ENCODE measurements around the gene DSG1.
"Not testable (repeated sequence)": the region's sequence is repeated elsewhere in the genome, so short reads cannot be mapped to it uniquely, and the experiment has no call there.

DSG1 gene

DNA sequence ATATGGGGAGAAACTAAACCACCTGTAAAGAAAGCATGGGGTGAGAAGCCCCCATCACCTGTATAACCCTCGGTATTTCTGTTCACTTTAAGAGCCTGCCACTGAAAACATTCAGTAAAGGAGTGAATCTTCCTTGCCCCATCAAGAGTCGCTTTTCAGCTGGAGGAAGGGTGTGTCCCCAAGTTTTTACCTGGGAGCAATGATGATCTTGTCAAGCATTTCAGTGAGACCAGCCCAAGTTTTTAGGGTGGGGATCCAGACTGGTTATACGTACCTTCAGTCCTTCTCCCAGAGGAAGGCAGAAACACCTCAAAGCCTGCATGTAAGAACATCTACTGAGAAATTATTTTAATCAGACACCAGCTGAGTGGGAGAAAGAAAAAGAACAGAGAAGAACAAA, at the start of gene DSG1:
DSG1 (plus strand) TSS at position 301 of the 400 bp plus-strand sequence. CDS start 141 bp downstream, outside the sequence.
- H3K9me3 Mint-ChIP-seq, result no peaks in the 10 kb centered on the region
- no peak for DNase-seq (ENCODE audit: low spot score in 2 of 2)
- H3K4me1 Mint-ChIP-seq, result no peaks in the 10 kb centered on the region
- no peaks in the 10 kb centered on the region for H3K27me3 Mint-ChIP-seq
- H3K36me3 Mint-ChIP-seq, result no peaks in the 10 kb centered on the region
- H3K27ac Mint-ChIP-seq, result no peak within 1 kb of the TSS
- no peak for ATAC-seq (ENCODE audit: low read depth)
- H3K4me3 Mint-ChIP-seq, result no peak within 1 kb of the TSS

DNA sequence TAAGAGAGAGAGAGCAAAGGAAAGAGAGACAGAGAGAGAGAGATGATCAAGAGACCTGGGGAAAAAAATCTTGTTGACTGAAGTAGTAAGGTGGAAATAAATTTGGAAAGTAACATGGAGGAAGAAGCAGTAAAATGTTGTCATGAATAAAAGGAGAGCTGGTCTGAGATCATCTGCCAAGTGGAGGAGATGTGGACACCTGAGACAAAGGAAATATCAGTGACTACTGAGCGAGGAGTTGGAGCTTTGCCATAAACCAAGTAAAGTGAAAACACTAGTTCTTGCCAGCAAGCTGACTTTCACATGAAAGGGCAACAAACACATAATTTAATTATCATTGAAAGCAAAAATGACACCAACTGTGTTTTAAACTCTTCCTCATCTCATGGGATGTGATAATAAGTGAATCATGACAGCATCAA, 49.0 kb upstream of the DSG1 start:
- no peak for ATAC-seq (ENCODE audit: low read depth)
- Mint-ChIP-seq H3K36me3 (no peaks in the 10 kb centered on the region), H3K9me3 (peaks cover 2% of the 10 kb centered on the region), H3K4me1 (no peaks in the 10 kb centered on the region), H3K27me3 (no peaks in the 10 kb centered on the region), H3K27ac (no peak overlapping the region), H3K4me3 (no peak overlapping the region)
- DNase-seq (ENCODE audit: low spot score in 2 of 2), result no peak

- ATAC-seq (ENCODE audit: low read depth) (no peak), DNase-seq (ENCODE audit: low spot score in 2 of 2) (no peak)
- H3K27me3 Mint-ChIP-seq, result no peaks in the 10 kb centered on the region
- H3K36me3 Mint-ChIP-seq, result no peaks in the 10 kb centered on the region
- peaks cover 2% of the 10 kb centered on the region for H3K9me3 Mint-ChIP-seq
- no peak overlapping the region for H3K4me3 Mint-ChIP-seq
- no peak overlapping the region for H3K27ac Mint-ChIP-seq
- no peaks in the 10 kb centered on the region for H3K4me1 Mint-ChIP-seq
Observed at GRCh38 chr18:31269566-31269965, 48.4 kb upstream of the DSG1 start.

GRCh38 chr18:31270578-31270977, 47.4 kb upstream of the DSG1 start:
- no peaks in the 10 kb centered on the region for H3K27me3 Mint-ChIP-seq
- H3K4me1 Mint-ChIP-seq, result no peaks in the 10 kb centered on the region
- H3K27ac Mint-ChIP-seq, result no peak overlapping the region
- no peaks in the 10 kb centered on the region for H3K36me3 Mint-ChIP-seq
- ATAC-seq (ENCODE audit: low read depth), result no peak
- peaks cover 2% of the 10 kb centered on the region for H3K9me3 Mint-ChIP-seq
- no peak overlapping the region for H3K4me3 Mint-ChIP-seq
- DNase-seq (ENCODE audit: low spot score in 2 of 2), result no peak

GRCh38 chr18:31273812-31274527, 44.0 kb upstream of the DSG1 start:
- Mint-ChIP-seq H3K4me1 (no peaks in the 10 kb centered on the region), H3K9me3 (peaks cover 2% of the 10 kb centered on the region), H3K27me3 (no peaks in the 10 kb centered on the region), H3K36me3 (no peaks in the 10 kb centered on the region), H3K4me3 (no peak overlapping the region), H3K27ac (no peak overlapping the region)
- DNase-seq (ENCODE audit: low spot score in 2 of 2) (no peak), ATAC-seq (ENCODE audit: low read depth) (no peak)

DNA sequence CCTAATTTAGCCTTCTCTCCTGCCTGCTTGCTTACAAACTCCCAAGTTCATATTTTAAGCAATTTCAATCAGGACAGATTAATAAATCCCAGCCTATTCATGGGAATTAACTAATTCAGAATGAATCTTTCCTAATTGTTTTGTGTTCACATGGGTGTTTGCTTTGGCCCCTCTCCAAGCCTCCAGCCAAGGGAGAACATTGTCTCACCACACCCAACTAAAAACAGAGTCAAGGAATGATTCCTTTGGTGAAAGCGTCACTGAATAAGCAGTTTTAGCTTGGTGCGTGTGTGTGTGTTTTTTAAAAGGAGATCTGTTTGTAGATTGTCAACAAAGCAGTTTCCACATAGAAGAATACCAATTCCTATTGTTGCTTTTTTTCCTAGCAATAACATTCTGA, 43.0 kb upstream of the DSG1 start:
- no peak for ATAC-seq (ENCODE audit: low read depth)
- no peaks in the 10 kb centered on the region for H3K4me1 Mint-ChIP-seq
- peaks cover 2% of the 10 kb centered on the region for H3K9me3 Mint-ChIP-seq
- H3K27me3 Mint-ChIP-seq, result no peaks in the 10 kb centered on the region
- H3K4me3 Mint-ChIP-seq, result no peak overlapping the region
- no peak overlapping the region for H3K27ac Mint-ChIP-seq
- no peaks in the 10 kb centered on the region for H3K36me3 Mint-ChIP-seq
- DNase-seq (ENCODE audit: low spot score in 2 of 2), result no peak

DNA sequence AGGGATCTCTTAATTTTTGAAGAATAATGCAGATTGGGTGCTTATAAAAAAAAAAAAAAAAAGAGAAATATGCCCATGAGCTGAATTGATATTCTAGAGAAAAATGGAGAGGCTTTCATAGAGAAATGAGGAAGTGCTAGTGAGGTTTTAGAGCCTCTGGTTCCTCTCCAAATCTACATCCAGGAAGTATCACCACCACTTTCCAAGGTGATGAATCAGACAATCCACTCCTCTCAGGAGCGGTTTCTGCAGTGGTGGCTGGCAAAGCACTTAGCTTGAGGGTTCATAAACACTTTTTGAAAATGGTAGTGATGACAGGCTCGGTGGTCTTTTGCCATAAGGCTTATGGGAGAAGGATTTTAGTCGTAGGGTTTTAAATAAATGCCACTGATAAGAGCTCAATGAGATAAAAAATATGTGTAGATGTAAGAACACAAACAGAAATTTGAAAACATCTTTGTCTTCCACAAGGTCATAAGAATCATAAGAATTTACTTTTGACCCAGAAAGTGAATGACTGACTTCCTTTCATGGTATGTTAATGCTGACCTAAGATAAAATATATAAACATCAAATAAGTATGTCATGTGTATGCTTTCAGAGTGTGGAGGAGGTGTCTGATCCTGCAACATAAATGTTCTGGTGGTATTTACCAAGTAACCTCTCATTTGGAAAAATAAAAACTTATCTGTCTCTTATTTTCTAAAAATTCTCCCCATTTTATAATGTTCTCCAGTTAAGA, 42.1 kb upstream of the DSG1 start:
- no peaks in the 10 kb centered on the region for H3K36me3 Mint-ChIP-seq
- no peak overlapping the region for H3K27ac Mint-ChIP-seq
- H3K9me3 Mint-ChIP-seq, result peaks cover 2% of the 10 kb centered on the region
- H3K4me3 Mint-ChIP-seq, result no peak overlapping the region
- H3K4me1 Mint-ChIP-seq, result no peaks in the 10 kb centered on the region
- no peak for ATAC-seq (ENCODE audit: low read depth)
- no peaks in the 10 kb centered on the region for H3K27me3 Mint-ChIP-seq
- no peak for DNase-seq (ENCODE audit: low spot score in 2 of 2)

GRCh38 chr18:31278609-31279071, 39.3 kb upstream of the DSG1 start:
- ATAC-seq (ENCODE audit: low read depth) (no peak), DNase-seq (ENCODE audit: low spot score in 2 of 2) (no peak)
- Mint-ChIP-seq H3K4me3 (no peak overlapping the region), H3K27ac (no peak overlapping the region), H3K4me1 (no peaks in the 10 kb centered on the region), H3K36me3 (no peaks in the 10 kb centered on the region), H3K27me3 (no peaks in the 10 kb centered on the region), H3K9me3 (no peaks in the 10 kb centered on the region)

DNA sequence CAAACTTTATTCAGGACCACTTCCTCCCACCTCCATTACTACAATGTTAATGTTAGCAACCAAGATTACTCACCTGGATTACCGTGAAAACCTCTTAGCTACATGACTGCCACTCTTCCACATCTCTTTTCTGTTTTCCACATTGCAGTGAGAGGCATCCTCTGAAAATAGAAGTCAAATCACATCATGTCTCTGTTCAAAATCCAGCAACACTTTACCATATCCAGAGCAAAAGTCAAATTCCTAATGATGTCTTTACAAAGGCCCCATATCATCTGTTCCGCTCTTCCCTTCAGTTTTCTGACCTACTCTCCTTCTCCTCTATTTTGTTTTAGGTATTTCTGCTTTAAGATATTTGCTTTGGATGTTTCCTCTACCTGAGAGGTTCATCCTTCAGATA, 37.5 kb upstream of the DSG1 start:
- DNase-seq (ENCODE audit: low spot score in 2 of 2) (no peak), ATAC-seq (ENCODE audit: low read depth) (no peak)
- Mint-ChIP-seq H3K36me3 (no peaks in the 10 kb centered on the region), H3K4me1 (no peaks in the 10 kb centered on the region), H3K4me3 (no peak overlapping the region), H3K9me3 (peaks cover 3% of the 10 kb centered on the region), H3K27ac (no peak overlapping the region), H3K27me3 (no peaks in the 10 kb centered on the region)

DNA sequence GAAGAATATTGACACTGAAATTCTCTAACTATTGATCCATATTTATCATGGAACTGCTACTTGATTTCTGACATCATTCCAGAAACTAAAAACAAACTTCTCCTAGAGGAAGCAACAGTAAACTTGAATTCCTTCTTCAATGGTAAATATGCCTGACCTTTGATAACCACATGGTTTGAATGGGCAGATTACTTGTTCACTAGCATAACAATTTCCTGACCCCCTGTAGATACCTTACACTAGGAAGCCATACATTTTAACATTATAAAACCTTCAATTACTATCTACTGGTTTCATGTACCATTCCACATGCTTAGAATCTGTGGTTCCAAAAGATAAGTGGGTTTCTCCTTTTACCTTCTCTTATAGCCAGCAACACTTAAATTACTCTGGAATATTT, 36.5 kb upstream of the DSG1 start:
- no peak overlapping the region for H3K4me3 Mint-ChIP-seq
- no peaks in the 10 kb centered on the region for H3K27me3 Mint-ChIP-seq
- ATAC-seq (ENCODE audit: low read depth) (no peak), DNase-seq (ENCODE audit: low spot score in 2 of 2) (no peak)
- peaks cover 9% of the 10 kb centered on the region for H3K9me3 Mint-ChIP-seq
- no peaks in the 10 kb centered on the region for H3K36me3 Mint-ChIP-seq
- H3K4me1 Mint-ChIP-seq, result no peaks in the 10 kb centered on the region
- H3K27ac Mint-ChIP-seq, result no peak overlapping the region

DNA sequence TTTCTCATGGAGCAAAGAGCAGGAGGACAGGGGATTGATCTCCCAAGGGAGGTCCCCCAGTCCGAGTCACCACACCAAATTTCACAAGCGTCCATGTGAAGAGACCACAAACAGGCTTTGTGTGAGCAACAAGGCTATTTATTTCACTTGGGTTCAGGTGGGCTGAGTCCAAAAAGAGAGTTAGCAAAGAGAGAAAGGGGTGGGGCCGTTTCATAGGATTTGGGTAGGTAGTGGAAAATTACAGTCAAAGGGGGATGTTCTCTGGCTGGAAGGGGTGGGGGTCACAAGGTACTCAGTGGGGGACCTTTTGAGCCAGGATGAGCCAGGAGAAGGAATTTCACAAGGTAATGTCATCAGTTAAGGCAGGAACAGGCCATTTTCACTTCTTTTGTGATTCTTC, 28.5 kb upstream of the DSG1 start:
- H3K4me3 Mint-ChIP-seq; DNase-seq (ENCODE audit: low spot score in 2 of 2); ATAC-seq (ENCODE audit: low read depth); H3K4me1 Mint-ChIP-seq; H3K27me3 Mint-ChIP-seq; H3K27ac Mint-ChIP-seq; H3K36me3 Mint-ChIP-seq: not testable (repeated sequence)
- H3K9me3 Mint-ChIP-seq, result peaks cover 35% of the 10 kb centered on the region

- Mint-ChIP-seq H3K9me3 (peaks cover 25% of the 10 kb centered on the region), H3K27me3 (no peaks in the 10 kb centered on the region), H3K4me1 (no peaks in the 10 kb centered on the region), H3K27ac (no peak overlapping the region), H3K4me3 (no peak overlapping the region), H3K36me3 (peaks cover 2% of the 10 kb centered on the region)
- ATAC-seq (ENCODE audit: low read depth), result no peak
- no peak for DNase-seq (ENCODE audit: low spot score in 2 of 2)
Observed at GRCh38 chr18:31291688-31292087, 26.3 kb upstream of the DSG1 start.

- no peak overlapping the region for H3K4me3 Mint-ChIP-seq
- ATAC-seq (ENCODE audit: low read depth) (no peak), DNase-seq (ENCODE audit: low spot score in 2 of 2) (no peak)
- H3K4me1 Mint-ChIP-seq, result no peaks in the 10 kb centered on the region
- peaks cover 14% of the 10 kb centered on the region for H3K9me3 Mint-ChIP-seq
- H3K27ac Mint-ChIP-seq, result no peak overlapping the region
- H3K27me3 Mint-ChIP-seq, result no peaks in the 10 kb centered on the region
- no peaks in the 10 kb centered on the region for H3K36me3 Mint-ChIP-seq
Observed at GRCh38 chr18:31294199-31294747, 23.7 kb upstream of the DSG1 start.

- H3K36me3 Mint-ChIP-seq, result no peaks in the 10 kb centered on the region
- no peaks in the 10 kb centered on the region for H3K27me3 Mint-ChIP-seq
- DNase-seq (ENCODE audit: low spot score in 2 of 2) (no peak), ATAC-seq (ENCODE audit: low read depth) (no peak)
- no peaks in the 10 kb centered on the region for H3K4me1 Mint-ChIP-seq
- no peak overlapping the region for H3K4me3 Mint-ChIP-seq
- H3K9me3 Mint-ChIP-seq, result peaks cover 4% of the 10 kb centered on the region
- H3K27ac Mint-ChIP-seq, result no peak overlapping the region
Observed at GRCh38 chr18:31297248-31297647, 20.7 kb upstream of the DSG1 start.

Measured in memory B cell (primary cell).